GM10266 (cell line): ENCODE measurements around the gene FXYD7.

Source experiments
- DNase-seq: peaks from one replicate; pipeline ENCODE4 v3.0.0; 2012; ENCODE audit errors: extremely low spot score
- CTCF ChIP-seq: IDR thresholded peaks from 2 replicates; pipeline ENCODE4 v1.5.1; 2012; ENCODE audit warnings: mild to moderate bottlenecking, low read depth; ENCODE audit not compliant: control insufficient read depth, insufficient read depth; ENCODE audit errors: missing control alignments

Gene FXYD7

GRCh38 chr19:35105411-35106290, 37.4 kb upstream of the FXYD7 start:
- no peak for DNase-seq

GRCh38 chr19:35106291-35106583, 36.8 kb upstream of the FXYD7 start:
- TF ChIP-seq CTCF, result no peak
- DNase-seq, result no peak

More at GRCh38 chr19:35105411-35106290, 37.4 kb upstream of the FXYD7 start:
- no peak for TF ChIP-seq CTCF

- no peak for DNase-seq
- no peak for TF ChIP-seq CTCF
These were observed 36.0 kb upstream of the FXYD7 start for GRCh38 chr19:35106898-35107541.

- no peak for TF ChIP-seq CTCF
- no peak for DNase-seq
These were observed 35.5 kb upstream of the FXYD7 start for GRCh38 chr19:35107545-35107944.

- DNase-seq, result no peak
- no peak for TF ChIP-seq CTCF
These were observed 34.3 kb upstream of the FXYD7 start for GRCh38 chr19:35108730-35109129.

GRCh38 chr19:35109395-35110112, 33.5 kb upstream of the FXYD7 start:
- TF ChIP-seq CTCF, result no peak
- DNase-seq, result no peak

GRCh38 chr19:35110974-35111373, 32.1 kb upstream of the FXYD7 start:
- no peak for TF ChIP-seq CTCF
- no peak for DNase-seq
